ENCODE results near the gene ELF1.

Gene ELF1

DNA sequence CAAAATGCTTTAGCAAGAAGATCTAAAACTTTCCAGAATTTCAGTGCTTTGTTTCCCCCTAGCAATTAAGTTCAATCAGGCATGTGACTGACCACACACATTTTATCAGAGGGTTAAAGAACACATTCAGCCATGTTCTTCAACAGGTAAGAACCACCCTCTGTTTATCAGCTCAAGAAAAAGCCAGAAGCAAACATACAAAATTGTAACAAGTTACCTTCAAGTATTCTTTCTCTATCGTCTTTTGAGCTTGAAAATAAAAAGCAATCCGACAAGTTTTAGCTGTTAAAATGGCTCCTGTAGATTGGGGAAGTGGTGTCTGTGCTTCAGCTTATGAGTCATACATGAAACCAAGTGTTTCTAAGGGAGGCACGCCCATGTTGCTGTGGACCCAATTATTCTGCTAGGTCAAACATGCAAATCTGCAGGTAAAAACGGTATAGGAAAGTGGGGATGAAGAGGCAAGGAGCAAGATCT is at the start of gene ELF1:
ELF1 (minus strand) TSS at position 306 of the 477 bp plus-strand sequence. CDS start 37,262 bp downstream, outside the sequence.
- no peak for DNase-seq (ENCODE audit: low read depth, low spot score)

DNA sequence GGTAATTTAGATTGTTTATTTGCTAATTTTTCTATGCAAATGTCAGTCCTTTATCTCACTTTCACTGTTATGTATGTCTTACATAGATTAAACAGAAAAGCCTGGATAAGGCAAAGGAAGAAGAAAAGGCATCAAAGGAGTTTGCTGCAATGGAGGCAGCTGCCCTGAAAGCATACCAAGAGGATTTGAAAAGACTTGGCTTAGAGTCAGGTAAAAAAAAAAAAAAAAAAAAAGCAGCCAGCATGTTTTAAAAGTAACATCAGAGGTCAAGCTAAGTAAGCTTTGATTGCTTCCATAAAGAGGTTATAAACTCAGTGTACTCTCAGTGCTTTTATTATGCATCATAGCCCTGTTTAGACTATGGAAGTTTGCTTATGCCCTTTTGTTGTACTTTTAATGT is 46.0 kb upstream of the ELF1 start:
- peak; percentile 8 for DNase-seq (ENCODE audit: low read depth, low spot score)

DNA sequence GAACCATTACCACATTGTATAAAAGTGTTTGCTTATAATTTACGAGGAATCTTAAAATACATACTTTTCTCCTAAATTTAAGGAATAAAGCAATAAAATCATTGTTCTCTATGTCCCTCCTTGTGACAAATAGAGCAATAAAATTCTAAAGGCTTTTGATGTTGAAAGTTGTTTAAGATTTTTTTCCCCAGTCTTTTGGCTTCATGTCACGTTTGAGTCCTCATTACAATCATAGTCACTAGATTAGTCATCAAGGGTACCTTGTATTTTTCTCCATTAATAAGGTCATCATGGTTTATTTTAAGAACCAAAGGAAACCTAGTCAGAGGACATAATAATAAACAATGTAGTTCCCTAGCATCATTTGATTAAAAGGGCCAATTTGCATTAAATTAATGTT is 45.4 kb upstream of the ELF1 start:
- DNase-seq (ENCODE audit: low read depth, low spot score): no peak

DNA sequence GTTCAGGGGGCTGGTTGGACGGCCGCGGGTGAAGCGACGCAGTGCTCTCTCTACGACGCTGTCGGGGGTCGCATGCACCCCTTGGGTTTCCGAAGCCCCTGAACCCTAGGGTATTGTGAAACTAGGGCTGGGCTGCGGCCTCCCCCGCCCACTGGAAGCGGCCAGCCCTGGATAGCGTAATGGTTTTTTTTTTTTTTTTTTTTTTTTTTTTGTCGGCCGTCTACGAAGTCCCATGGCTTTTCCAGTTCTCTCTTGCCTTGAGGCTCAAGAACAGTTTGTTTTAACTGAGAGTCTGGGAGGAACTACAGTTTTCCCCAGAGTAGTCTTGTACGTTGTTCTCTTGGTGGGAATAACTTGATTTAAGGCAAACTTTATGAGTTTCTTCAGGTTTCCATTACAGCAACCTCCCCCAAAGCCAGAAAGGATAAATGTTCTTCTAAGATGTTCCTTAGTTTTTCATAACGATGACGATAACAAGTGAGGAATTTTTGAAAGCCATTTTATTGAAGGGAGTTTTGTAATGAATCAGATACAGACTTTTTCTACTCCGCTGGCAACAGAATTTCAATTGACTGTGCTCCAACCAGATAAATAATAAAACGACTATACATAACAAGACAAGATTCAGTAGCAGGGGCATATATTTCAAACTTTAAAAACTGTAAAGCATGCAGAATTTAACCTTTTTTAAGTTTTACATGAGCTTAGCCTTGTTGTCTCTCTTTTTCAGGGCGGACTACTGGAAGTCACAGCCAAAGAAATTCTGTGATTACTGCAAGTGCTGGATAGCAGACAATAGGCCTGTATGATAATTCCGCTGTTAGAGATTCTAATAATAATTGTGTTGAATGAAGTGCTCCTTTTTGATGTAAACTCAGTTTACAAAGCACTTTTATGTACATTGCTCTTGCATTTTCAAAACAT is 43.1 kb upstream of the ELF1 start:
- DNase-seq (ENCODE audit: low read depth, low spot score): peak; percentile 22

DNA sequence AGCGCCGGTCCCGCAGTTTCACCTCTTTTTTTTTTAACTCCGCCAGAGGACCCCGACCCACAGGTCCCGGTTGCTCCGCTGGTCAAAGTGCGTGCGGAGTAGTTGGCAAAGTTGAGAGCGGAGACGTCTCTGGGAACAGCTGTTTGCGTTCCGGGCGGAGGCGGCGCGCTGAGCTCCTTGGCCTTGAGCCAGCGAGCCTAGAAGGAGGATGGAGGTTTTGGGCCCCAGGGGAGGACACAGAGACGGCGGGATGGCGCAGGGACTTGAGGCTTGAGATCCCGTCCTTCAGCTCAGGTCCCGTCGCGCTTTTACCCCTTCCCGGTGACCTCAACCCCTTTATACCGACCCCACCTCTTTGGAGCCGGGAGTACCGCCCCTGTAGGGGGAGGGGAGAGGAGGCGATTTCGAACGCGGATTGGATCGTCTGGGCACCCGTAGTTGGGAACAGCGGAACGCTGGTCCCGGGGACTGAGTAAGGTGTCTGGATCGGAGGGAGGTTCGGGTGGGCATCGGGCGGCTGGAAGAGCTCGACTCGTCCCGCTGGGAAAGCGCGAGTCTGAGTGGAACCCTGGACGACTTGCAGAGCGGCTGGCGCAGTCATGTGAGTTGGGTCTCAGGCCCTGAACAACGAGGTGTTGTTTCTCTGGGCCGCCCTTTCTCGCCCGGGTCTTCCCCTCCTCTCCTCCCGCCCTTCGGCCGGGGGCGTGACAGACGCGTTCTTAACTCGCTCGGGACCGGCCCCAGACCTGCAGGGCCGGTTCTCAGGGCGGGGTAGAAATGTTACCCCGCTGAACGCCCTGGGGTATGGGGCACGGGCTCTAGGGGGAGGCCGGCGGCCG is 42.2 kb upstream of the ELF1 start, which contains the start of gene WBP4:
WBP4 (plus strand) TSS at position 435 of the 839 bp plus-strand sequence; CDS start at position 600, 165 bp downstream.
- DNase-seq (ENCODE audit: low read depth, low spot score): peak; percentile 90

DNA sequence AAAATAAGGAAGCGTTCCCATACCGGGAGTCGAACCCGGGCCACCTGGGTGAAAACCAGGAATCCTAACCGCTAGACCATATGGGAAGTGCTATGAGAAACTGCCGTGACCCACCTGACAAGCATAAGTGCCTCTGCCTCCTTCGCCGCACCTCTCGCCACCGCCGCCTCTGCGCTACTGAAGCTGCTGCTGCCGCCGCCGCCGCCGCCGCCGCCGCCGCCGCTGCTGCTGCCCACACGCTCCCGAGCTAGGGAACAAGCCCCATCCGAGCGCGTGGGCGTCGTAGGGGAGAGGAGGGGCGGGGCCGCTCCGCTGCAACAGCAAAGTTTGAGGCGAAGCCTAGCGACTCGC is 41.6 kb upstream of the ELF1 start:
- DNase-seq (ENCODE audit: low read depth, low spot score): peak; percentile 59

DNA sequence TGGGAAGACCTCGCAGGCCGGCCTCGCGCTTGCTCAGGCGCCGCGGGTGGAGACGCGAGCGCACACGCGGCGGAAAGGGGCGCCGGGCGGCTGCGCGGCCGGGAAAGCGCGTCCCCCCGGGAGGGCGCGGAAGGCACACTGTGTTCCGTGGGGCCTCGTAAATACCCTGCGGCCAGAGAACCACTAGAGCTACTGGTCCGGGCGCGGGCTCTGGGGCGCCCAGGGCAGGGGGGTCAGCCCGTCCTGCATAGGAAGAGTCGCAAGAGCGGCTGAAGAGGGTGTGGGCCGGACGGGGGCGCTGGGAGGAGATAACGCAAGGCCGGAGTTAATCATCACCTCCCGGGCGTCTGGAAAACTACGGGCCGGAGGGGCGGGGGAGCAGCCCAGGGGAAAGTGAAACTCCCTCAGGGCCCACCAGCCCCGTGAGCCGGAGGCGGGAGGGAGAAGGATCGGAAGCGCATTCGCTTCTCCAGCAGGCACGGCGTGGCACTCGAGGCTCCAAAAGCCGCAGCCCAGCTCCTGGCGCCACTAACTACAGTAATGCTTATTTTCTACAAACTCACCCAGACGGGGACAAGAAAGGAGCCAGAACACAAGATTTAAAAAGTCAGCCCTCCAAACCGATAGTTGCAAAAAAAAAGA is 41.1 kb upstream of the ELF1 start:
- DNase-seq (ENCODE audit: low read depth, low spot score): peak; percentile 47

DNA sequence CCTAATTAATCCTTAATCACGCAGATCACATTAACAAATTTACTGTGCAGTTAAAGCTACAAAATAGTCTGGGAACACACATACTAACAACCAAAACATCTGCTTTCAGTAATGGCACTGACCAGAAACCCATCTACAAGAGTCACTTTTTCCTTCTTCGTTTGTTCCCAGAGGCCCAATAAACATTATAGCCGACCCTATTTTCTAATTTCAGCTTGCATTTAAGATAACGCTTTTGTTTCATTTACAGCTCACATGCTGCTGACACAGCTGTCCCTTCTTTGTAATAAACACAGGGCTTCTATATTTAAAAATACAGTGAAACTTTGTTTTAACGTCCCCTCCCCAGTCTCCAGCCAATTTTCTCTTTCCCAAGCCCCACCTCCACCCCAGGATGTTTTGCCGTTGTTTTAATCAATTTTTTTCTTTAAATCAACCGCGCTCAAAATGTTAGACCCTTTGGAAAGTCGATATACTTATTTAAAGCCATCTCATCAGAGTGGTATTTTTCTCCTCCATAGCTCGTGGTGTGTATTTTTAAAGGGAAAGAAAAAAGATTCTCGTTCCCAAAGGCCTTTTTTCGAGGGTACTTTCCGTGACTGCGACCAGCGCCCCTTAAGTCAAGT is 40.5 kb upstream of the ELF1 start:
- peak; percentile 21 for DNase-seq (ENCODE audit: low read depth, low spot score)

DNA sequence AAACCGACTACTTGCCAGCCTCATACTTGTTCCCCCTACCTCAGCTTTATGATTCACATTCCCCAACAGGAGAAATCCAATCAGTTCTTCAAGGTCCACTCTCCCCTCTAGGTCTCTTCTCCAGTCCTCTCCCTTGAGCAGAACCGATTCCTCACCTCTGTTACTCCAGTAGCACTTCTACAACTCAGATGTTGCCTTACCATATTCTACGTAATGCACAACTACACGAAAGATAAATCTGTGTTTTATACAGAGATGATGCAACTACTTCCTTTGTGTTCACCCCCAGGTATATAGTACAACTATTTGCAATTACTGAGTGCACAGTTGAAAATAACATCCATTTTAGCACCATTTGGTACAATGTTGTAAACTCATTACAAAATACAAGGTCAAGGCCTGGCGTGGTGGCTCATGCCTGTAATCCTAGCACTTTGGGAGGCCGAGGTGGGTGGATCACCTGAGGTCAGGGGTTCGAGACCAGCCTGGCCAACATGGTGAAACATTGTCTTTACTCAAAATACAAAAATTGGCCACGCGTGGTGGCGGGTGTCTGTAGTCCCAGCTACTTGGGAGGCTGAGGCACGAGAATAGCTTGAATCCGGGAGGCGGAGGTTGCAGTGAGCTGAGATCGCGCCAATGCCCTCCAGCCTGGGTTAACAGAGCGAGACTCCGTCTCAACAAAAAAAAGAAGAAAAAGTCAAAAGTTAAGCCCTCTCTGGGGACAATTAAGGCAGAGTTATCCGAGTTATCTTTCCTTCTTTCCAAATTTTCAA is 39.4 kb upstream of the ELF1 start:
- no peak for DNase-seq (ENCODE audit: low read depth, low spot score)

DNA sequence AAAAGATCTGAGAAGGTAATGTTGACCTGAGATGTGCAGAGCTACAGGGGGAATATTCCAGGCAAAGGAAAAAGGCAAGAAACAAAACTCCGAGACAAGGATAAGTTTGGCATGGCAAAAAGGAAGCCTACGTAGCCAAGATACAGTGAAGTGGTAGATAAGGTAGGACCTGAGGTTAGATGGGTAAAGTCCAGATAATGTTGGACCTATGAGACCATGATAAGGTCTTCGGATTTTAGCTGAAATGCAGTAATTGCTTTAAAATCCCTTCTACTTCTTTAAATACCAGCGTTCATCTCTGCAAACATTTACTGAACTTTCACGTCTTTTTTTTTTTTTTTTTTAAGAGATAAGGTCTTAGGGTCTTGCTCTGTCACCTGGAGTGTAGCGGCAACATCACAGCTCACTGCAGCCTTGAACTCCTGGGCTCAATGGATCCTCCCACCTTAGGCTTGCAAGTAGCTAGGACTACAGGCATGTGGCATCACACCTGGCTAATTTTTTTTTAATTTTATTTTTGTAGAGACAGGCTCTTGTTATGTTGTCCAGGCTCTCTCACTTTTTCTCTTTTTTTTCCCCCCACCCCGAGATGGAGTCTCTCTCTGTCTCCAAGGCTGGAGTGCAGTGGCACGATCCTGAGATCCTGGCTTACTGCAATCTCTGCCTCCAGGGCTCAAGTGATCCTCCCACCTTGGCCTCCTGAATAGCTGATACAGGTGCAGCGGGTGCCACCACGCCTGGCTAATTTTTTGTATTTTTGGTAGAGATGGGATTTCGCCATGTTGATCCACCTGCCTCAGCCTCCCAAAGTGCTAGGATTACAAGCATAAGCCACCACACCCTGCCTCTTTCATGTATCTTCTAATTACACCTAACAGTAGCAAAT is 38.0 kb upstream of the ELF1 start:
- DNase-seq (ENCODE audit: low read depth, low spot score): no peak

DNA sequence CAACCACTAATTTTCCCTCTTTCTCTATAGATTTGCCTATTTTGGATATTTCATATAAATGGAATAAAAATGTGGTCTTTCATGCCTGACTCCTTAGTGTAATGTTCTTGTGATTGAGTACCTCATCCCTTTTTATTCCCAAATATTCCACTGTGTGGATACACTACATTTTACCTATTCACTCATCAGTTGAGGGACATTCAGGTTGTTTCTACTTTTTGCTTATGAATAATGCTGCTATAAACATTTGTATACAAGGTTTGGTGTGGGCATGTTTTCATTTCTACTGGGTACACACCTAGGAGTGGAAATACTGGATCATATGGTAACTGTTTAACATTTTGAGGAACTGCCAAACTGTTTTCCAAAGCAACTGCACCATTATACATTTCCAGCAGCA is 37.1 kb upstream of the ELF1 start:
- DNase-seq (ENCODE audit: low read depth, low spot score): no peak

DNA sequence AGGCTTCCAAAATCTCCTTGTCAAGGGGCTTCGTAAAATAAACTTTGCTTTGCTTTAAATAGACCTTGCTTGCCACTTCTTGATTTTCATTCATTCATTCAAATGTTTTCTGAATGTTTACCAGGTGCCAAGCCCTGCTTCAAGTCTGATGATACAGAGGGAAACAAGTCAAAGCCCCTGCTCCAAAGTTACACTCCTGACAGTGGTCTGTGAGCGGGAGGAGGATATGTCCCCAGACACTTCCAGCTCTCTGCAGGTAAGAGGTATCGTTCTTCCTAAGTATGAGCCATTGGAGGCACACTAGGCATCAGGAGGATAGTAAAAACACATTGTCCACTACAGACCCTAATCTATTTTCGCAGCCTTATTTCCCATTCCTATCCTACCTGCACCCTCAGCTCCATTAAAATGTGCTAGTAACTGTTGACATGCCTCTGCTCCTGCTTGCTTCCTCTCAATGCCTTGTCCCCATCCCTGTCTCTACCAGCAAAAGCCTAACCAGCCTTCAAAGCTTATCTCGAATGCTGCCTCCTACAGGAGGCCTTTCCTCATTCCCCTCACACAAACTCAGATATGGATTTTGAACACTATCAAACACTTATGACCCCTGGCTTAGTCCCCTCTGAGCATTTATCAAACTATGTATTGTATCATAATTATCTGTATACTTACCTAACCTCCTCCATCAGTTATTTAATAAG is 36.0 kb upstream of the ELF1 start:
- DNase-seq (ENCODE audit: low read depth, low spot score): no peak

DNA sequence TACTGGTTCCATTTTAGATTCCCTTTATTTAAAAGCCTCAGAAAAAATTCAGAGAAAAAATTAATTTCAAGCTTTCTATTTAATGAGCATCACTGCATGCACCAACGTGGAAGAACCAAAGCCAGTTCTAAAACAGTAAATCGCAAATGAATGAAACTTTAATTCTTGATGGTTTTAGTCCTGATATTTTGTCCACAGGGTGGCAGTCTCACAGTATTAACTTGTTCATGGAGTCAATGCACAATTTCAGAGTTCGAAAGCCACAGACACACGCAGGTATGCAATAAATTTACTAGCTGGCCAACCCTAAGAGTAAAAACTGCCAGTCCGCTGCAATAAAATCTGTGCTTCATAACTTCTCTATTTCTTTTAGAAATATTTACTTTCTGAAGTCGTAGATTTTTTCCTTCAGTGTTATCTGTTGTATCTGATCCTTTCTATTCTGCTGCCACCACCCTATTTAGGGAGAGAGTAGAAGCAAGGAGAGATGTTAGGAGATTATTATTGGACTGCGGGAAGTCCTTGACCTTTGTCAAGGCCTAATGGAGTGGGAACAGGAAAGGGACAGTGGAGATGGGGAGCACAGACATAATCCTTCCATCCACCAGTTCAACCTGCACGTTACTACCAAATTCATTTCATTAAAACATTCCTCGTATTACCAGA is 35.2 kb upstream of the ELF1 start:
- DNase-seq (ENCODE audit: low read depth, low spot score): no peak

DNA sequence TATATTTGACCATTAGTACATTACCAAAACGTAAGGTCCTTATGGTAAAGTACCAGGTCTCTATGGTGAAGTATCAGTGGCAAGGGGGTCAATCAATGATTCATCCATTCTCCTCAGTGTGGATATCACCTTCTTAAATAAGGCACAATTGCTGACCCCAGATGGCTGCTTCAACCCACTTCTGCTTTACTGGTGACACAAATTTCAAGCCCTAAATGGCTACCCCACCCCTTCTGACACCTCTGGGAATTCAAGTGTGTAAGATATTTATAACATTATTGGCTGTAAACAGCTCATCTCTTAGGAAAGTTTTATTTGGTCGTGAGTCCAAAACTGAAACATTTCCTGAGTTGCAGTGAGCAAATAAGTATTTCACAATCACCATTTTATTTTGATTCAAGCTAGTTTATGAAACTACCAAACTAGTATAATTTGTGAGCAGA is 34.3 kb upstream of the ELF1 start:
- no peak for DNase-seq (ENCODE audit: low read depth, low spot score)

DNA sequence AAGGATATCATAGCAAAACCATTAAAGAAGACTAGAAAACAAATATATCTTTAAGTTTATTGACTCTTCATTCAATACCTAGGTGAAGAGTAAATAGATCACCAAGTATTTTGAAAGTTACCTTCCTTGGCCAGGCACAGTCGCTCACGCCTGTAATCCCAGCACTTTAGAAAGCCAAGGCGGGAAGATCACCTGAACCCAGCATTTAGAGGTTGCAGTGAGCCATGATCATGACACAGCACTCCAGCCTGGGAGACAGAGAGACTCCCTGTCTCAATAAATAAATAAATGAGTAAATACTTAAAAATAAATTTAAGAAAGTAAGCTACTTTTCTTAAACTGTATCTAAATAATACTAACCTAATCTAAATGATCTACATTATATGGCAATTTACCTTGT is 33.3 kb upstream of the ELF1 start:
- DNase-seq (ENCODE audit: low read depth, low spot score): no peak

DNA sequence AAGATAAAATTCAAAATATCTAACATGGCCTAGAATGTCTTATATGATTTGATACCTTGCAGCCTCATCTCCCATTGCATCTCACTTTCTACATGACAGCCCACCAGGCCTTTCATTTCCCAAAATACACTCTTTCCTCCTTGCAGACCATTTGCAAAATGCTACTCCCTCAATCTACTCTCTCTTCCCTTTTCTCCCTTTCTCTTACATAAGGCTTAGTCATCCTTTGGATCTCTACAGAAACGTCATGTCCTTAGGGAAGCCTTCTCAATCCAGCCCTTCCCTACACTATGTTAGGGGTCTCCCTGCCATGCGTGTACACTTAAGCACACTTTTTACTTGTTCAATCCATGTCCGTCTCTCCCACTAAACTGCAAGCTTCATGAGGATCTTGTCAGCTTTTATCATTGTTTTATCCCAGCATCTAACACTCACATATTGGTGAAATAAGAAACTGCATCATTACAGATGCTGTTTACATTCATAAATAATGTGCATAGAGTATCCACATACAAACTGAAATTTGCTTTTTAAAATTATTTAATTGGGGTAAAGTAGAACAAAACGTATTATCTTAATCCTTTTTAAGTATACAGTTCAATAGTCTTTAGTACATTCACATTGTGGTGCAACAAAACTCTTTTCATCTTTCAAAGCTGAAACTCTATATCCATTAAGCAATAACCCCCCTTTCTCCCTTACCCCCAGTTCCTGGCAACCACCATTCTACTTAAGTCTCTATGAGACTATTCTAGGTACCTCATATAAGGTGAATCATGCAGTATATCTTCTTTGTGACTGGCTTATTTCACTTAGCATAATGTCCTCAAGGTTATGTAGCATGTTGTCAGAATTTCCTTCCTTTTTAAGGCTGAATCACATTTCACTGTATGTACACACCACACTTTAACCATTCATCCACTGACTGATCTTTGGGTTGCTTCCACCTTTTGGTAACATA is 30.6 kb upstream of the ELF1 start:
- DNase-seq (ENCODE audit: low read depth, low spot score): no peak

DNA sequence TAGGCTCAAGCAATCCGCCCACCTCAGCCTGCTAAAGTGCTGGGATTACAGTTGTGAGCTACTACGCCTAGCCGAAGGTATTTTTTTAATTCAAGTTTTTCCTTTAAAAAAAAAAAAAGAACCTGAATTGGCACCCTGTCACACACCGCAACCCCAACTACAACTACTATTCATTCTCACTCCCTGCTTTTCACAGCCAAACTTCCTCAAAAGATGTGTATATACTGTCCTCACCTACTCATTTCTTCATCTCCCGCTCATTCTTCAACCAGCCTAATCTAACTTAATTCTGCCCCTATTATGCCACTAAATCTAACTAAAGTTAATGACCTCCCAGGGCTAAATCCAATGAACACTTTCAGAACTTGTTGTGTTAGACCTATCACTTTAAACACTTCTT is 29.5 kb upstream of the ELF1 start:
- no peak for DNase-seq (ENCODE audit: low read depth, low spot score)
